GM20431 (cell line): ENCODE results near the gene FUCA2.
"Not testable (repeated sequence)": the region's sequence is repeated elsewhere in the genome, so short reads cannot be mapped to it uniquely, and the experiment has no call there.

Experiments used
- in situ Hi-C: fragments of 300-500 bp; cut with MseI, MboI; formaldehyde crosslinking; loops from one replicate; pipeline ENCODE4 v1.15.0; 2020; ENCODE audit warnings: low sequenced_read_pairs; ENCODE audit not compliant: unreplicated experiment

Gene FUCA2

DNA sequence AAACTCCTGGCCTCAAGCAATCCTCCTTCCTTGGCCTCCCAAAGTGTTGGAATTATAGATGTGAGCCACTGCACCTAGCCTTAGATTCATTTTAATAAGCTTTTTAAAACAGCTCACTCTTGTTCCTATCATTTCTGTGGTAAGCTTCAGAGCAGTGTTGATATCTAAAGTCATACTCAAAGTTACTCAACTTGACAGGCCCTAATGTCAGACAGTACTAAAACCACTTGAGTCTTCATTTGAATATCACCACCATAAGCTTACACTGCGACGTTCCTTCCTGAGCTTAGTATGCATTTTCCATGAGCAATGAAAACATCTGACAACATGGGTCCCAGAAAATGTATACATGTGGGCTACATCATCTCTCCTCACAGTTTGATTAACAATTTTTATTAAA, 6.0 kb downstream of the FUCA2 start:
- in situ Hi-C loops, result no loop called here

DNA sequence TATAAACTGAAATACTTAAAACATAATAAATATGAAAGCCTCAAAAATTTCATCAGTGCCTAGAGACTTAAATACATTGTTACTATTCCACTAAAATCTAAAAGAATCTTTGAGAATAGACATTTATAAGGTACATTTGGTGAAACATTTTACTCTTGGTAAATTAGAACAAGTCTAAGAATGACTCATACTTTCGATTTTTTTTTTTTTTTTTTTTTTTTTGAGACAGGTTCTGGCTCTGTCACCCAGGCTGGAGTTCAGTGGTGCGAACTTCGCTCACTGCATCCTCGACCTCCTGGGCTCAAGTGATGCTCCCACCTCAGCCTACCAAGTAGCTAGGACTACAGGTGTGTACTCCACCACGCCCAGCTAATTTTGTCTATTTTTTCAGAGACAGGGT, 6.4 kb downstream of the FUCA2 start:
- in situ Hi-C loops, result no loop called here

DNA sequence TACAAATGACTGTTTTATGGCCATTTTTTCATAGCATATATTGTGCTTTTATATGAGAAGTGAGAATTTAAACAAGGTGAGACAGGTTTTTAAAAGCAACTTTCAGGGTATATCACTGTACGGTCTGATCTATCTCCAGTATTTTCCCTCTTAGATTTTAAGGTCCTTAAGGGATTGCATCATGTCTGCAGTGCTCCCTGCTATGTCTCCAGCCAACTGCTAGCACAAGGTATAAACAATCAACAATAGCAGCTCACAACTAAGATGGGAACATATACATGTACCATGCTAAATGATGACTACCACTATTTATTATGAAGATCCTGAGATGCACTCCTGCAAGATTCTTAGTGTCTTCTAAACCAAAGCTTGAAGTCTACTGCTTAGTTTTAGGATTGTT, 7.2 kb downstream of the FUCA2 start:
- in situ Hi-C loops, result no loop called here

DNA sequence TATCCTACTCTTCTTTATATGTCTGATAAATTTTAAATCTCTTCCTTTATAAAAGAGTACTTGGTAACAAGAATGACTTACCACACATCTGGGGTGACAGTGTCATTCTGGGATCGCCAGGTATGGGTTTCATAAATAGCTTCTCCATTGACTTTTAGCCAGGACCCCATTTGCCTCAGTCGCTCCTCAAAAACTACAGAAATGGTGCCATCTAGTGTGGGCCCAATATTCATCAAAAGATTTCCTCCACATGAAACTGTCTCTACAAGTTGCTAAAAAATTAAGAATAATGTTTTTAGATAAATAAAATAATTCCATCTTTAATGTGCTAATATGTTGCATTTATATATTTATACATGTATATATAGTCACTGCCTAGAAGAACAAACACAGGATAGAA, 9.7 kb downstream of the FUCA2 start:
- in situ Hi-C loops, result no loop called here

DNA sequence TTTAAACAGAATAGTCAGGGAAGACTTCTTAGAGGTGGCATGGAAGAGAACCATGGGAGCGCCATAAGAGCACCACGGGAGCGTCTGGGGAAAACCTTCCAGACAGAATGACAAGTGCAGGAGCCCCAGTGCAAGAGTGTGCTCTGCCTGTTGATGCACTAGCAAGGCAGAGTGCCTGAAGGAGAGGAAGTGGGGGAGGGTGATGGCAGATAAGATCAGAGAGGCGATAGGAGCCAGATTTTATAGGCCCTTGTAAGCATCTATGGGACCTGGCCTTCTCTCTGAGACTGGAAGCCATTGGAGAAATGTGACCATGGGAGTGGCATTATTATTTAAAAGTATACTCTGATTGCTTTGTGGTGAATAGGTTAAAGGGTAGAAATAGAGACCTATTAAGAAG, 13.1 kb downstream of the FUCA2 start:
- in situ Hi-C loops, result no loop called here

DNA sequence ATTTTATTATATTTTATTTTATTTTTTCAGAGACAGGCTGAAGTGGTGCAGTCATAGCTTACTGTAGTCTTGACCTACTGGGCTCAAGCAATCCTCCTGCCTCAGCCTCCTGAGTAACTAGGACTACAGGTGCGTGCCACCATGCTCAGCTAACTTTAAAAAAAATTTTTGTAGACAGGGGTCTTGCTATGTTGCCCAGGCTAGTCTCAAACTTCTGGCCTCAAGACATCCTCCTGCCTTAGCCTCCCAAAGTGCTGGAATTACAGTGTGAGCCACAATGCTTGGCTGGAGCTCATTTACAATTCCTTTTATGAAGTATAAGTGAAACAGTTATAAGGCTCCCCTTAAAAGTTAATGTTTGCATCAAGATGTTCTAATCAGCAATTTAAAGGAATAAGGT, 14.5 kb downstream of the FUCA2 start:
- in situ Hi-C loops, result no loop called here

DNA sequence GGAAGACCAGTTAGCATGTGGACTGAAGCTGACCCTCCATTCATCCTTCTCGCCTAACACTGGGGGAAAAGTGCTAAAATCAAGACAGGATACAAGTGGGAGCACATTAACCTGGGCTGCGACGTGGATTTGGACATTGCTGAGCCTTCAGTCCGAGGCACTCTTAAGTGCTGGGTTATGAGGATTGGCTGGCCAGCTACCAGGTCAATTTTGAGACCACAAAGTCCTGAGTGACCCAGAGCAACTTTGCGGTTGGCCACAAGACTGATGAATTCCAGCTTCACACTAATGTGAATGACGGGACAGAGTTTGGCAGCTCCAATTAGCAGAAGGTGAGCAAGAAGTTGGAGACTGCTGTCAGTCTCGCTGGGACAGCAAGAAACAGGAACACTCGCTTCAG, 20.7 kb downstream of the FUCA2 start:
- in situ Hi-C loops, result no loop called here

DNA sequence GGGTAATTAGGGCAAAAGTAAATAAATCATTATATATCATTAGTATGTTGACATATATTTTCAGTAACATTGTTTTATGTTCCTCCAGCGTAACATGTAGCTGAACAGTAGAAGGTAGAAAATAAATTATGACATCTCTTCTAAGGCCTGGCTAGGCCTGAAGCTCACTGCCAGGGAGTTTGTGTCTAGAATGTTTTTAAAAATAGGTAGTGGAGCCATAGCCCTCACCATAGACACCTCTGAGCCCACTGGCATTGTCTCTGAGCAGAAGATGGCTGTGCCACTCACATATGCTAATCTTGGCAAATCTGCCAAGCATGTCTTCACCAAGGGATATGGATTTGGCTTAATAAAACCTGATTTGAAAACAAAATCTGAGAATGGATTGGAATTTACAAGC, 21.3 kb downstream of the FUCA2 start:
- in situ Hi-C loops, result no loop called here

DNA sequence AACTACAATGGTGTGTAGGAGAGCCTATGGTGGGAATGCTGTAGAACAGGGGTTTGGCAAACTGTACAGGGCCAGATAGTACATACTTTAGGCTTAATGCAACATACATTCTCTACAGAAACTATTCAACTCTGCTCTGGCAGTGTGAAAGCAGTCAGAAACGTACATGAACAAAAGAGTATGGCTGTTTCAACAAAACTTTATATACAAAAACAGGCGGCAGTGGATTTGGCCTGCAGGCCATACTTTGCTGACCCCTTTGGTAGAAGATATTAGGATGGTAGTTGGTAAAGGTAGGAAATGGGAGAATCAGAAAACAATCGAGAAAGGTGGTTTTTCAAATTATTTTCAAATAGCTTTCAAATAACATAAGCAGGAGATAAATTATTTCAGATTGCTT, 24.8 kb downstream of the FUCA2 start:
- in situ Hi-C loops, result no loop called here

DNA sequence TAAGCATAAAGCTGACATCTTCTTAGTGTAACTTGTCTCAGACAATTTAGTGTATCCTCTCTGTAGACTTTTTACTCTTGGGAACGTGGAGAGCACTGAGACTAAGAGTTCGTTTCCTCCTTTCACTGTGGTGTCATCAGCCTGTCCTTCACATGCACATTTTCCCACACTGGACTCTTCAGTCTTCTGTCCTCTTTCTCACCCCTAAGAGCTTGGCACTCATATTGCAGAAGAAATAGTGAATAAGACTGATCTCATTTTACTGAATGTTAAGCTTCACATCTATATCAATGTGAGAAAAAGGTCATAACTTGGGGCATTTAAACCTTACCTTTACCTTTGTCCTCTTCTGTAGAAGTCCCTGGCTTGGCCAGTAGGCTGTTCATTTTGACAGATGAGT, 25.6 kb downstream of the FUCA2 start:
- in situ Hi-C loops, result no loop called here

DNA sequence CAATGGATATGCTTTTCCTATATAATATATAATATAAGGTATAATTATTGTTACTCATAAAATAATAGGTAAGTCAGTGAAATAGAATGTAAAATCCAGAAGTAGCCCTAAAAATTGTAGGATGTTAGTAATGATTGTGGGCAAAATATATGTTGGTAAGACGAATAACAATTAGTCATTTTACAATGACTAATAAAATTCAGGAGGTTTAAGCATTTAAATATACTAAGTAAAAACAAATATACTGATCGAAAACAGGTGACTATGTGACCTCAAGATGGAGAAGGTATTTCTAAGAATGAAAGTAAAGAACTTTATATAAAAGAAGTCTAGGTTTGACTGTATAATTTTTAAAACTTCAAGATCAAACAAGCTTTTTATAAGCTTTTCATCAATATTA, 28.9 kb downstream of the FUCA2 start:
- in situ Hi-C loops, result no loop called here

DNA sequence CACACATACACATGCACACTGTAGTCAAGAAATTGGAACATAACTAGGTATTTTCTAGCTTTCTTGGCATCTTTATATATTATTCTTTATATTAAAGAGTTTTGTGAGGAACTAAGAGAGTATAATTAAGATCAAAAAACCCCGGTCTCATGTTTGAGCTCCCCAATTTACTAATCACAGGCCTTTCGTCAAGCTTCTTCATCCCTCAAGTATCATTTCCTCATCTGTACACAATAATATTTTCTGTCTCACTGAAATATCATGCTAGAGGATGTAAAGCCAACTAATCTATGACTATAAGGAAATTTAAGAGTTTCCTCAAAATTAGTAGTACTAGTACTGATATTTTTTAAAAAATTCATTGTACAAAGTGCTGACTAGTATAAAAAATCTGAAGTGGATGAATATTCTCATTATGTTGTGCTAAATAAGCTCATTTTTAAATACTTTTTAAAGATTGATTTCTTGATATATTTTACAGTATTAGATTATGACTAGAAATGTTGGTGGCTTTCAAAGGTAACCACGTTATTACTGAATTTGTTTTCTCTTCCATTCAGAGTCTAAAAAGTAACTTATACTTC, 32.9 kb downstream of the FUCA2 start:
- in situ Hi-C loops, result no loop called here

DNA sequence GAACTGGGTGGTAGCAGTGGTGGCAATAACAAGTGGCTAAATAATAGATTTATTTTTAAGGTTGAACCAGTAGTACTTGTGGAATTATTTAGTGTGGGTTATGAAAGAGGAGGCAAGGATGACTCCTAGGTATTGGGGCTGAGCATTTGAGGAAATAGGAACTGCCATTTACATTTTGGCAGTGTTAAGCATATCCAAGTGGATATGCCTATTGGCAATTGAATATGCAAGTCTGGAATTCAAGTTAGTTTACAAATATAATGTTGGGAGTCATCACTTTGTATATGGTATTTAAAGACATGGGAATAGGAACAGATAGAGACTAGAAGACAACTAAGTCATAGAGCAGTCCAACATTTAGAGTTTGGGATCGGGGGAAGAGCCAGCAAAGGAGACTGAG, 35.0 kb downstream of the FUCA2 start:
- in situ Hi-C loops, result no loop called here

DNA sequence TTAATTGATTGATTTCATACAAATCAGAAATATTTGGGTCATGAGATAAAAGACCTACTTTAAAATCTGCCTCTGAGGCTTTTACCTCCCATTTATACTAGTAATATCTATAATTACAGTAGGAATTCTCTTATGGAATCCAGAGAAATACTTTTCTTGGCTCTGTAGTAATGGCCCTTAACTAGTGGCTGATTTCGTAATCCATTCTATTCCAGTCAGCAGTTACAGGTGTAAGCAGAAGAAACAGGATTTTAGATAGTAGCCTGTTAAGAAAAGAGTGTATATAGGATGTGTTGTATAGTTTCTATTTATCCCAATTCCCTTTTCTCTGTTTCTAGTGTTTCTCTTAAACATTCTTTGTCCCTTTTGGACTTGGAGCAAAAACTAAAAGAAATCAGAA, 39.7 kb downstream of the FUCA2 start:
- in situ Hi-C loops, result no loop called here

DNA sequence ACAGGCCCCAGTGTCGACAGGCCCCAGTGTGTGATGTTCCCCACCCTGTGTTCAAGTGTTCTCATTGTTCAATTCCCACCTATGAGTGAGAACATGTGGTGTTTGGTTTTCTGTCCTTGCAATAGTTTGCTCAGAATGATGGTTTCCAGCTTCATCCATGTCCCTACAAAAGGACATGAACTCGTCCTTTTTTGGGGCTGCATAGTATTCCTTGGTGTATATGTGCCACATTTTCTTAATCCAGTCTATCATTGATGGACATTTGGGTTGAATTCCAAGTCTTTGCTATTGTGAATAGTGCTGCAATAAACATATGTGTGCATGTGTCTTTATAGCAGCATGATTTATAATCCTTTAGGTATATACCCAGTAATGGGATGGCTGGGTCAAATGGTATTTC, 42.7 kb downstream of the FUCA2 start:
- in situ Hi-C loops, result not testable (repeated sequence)

DNA sequence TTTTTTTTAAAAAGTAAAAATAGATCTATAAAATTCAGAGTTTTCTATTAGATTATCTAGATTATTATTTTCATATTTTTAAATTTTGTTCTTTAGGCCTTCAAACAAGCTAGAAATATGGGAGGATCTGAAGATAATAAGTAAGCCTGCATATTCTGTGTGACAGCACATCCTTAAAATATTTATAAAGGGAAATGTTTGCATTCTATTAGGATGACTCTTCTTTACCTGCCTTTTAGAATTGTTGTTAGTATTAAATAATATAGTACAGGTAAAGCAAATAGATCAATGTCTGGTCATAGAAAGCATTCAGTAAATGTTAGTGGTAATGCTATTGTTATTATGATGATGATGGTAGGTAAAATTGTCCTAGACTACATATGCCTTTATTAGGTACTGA, 43.5 kb downstream of the FUCA2 start:
- in situ Hi-C loops, result no loop called here

DNA sequence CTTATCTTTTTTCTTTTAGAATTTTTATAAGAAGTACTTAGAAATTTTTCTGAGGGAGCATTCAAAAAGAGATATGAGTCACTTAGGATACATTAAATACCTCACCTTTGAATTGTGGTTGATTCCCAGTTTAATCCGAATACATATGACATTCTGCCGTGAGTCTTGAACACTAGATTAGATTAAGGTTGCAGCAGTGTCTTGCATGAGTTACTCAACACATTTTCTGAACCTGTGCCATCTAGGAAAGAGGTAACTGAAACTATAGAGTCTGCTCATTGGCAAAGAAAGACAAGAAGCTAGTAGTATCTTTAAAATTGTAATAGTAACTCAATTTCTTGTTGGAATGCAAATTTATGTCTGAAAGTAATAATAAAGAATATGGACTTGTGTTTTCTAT, 46.0 kb downstream of the FUCA2 start:
- in situ Hi-C loops, result no loop called here

DNA sequence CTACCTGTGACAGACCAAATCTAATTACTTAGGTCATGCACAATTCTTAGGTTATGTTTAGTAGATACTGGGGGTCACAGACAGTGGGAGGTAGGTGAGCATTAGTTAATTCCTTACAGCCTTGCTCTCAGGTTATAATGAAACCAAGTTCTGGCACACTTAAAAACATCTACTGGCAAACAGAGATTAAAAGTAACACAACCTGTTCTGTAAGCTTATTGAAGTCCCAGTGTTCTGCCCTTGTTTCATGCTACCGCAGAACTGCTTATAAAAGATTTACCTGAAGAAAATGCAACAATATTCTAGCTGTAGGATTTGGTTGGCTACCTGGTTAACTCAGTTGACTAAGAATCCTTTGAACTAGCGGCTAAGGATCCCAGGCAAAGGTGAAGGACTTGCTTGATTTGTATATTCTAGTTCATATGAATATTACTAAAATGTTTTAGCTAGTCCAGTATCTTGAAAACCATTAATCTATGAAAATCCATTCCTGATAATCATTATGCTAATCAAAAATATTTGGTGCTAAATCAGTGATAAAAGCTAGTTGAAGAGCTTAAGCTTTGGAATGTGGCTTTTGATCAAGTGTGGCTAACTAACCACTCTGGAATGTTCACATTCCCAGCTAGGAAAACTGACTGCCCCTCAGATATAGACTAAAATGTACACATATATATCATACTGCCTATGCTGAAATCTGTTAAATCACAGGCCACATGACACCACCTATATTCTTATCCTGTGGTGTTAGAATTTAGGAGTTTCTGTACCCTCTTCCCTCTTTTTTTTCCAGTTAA, 53.8 kb downstream of the FUCA2 start:
- in situ Hi-C loops, result no loop called here

DNA sequence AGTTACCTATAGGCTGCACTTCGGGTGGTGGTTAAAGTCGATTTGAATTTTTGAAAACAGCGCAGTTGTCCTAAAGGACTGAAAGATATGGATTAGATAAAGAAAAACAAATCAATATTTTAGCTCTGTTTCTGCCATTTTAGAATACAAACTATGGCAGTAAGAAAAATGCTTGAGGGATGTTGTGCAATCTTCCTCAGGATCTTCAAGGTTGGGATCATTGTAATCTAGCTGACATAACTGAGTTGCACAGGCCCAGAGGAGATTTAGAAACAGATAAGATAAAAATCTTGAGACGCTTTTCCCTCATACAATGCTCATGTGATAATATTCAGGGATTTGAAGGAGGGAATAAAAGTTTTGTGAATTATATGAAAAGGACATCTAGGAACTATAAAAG, 60.0 kb downstream of the FUCA2 start:
- in situ Hi-C loops, result no loop called here

DNA sequence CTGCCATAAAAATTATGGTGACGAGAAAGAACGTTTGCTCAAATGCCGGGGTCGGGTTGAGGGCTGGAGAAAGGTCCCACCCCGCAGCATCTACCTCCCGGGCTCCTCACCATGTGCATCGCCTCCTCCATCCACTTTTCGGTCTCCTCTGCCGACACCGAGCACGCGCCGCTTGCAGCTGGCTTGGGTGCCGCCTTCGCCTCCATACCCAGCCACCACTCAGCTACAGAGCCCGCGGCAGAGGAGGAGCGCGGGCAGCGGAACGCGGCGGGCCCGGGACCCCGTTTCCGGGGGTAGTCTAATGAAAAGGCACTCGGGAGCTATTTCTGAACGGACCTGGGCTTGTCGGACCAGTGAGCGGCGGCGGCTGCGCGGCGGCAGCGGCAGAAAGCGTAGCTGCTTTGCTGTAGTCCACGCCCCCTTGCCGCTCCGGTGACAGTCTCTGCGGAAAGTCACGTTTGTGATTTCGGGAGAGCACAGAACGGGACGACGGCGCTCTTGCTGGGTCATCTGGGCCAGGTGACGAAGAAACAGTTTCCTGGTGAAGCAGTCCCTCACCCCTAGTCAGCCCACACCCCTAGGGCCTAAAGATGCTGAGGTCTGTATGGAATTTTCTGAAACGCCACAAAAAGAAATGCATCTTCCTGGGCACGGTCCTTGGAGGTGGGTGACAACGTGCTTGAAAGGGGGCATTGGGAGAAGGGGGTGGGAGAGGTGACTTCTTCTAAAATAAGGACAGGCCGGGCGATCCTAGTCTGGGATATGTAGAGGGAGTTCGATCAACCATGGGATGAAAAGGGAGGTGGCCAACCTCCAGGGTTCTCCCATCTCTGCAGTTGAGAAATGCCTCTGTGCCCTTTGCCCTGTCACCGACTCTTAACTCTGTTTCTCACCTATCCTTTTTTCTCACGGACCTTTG, 60.8 kb downstream of the FUCA2 start, which contains the start of the genes ADAT2 and PEX3:
ADAT2 (minus strand) TSS at position 243 of the 919 bp plus-strand sequence; CDS start at position 206, 37 bp downstream.
PEX3 (plus strand) TSS at position 353 of the 919 bp plus-strand sequence; CDS start at position 591, 238 bp downstream.
- in situ Hi-C loops, result no loop called here
